Osteoblast (primary cell): ENCODE data around the gene SLC5A7. TPM values are rescaled to one million over a fixed set of nuclear protein-coding genes. Genes with fewer than 3 reads are reported as not detected.

Experiments
- DNase-seq: peaks from one replicate; pipeline ENCODE4 v3.0.0; 2011; ENCODE audit warnings: low spot score, mixed read lengths; ENCODE audit not compliant: insufficient read length; ENCODE audit errors: missing footprints
- H2AFZ ChIP-seq: 2 replicates; pipeline ENCODE4 v1.6.0; 2011; ENCODE audit warnings: mild to moderate bottlenecking, low read length
- H3K27ac ChIP-seq: 2 replicates; pipeline ENCODE4 v1.5.1; 2011; ENCODE audit warnings: mild to moderate bottlenecking, low read depth, low read length, moderate library complexity
- H3K27me3 ChIP-seq: 2 replicates; pipeline ENCODE4 v1.6.0; 2012; ENCODE audit warnings: mild to moderate bottlenecking, control low read depth, inconsistent platforms, low read length, moderate library complexity; ENCODE audit not compliant: insufficient read depth
- H3K36me3 ChIP-seq: 2 replicates; pipeline ENCODE4 v1.5.1; 2011; ENCODE audit warnings: mild to moderate bottlenecking, low read length, control low read depth, moderate library complexity; ENCODE audit not compliant: insufficient read depth
- H3K4me1 ChIP-seq: 2 replicates; pipeline ENCODE4 v1.5.1; 2011; ENCODE audit warnings: mild to moderate bottlenecking, low read length, control low read depth, moderate library complexity; ENCODE audit not compliant: insufficient read depth
- H3K4me2 ChIP-seq: 2 replicates; pipeline ENCODE4 v1.6.0; 2011; ENCODE audit warnings: mild to moderate bottlenecking, low read length; ENCODE audit not compliant: insufficient read depth
- H3K4me3 ChIP-seq: fragments of 200-600 bp; sonication (generic); 3 replicates; pipeline ENCODE4 v1.5.1; 2012; ENCODE audit warnings: mild to moderate bottlenecking, low read length, inconsistent platforms; ENCODE audit not compliant: insufficient read depth
- H3K79me2 ChIP-seq: 2 replicates; pipeline ENCODE4 v1.6.0; 2012; ENCODE audit warnings: mild to moderate bottlenecking, low read length, control low read depth, inconsistent platforms; ENCODE audit not compliant: insufficient read depth
- H3K9me3 ChIP-seq: 2 replicates; pipeline ENCODE4 v1.5.1; 2011; ENCODE audit warnings: low read depth, low read length, control low read depth
- H4K20me1 ChIP-seq: 2 replicates; pipeline ENCODE4 v1.6.0; 2012; ENCODE audit warnings: mild to moderate bottlenecking, low read length, control low read depth; ENCODE audit not compliant: insufficient read depth
- total RNA-seq: library from RNA; depleted of rRNA; stranded (reverse); fragments of >200 nt; gene quantifications from 2 replicates; pipeline ENCODE4 v1.2.3, GENCODE V29; 2012
- TF ChIP-seq, protein P1 (sequence below): IDR thresholded peaks from 2 replicates; pipeline ENCODE4 v1.5.1; 2011; ENCODE audit warnings: mild to moderate bottlenecking, low read depth, low read length, moderate library complexity; ENCODE audit errors: extremely low read depth

Gene SLC5A7
- total RNA-seq, 1 donor, result not detected

DNA sequence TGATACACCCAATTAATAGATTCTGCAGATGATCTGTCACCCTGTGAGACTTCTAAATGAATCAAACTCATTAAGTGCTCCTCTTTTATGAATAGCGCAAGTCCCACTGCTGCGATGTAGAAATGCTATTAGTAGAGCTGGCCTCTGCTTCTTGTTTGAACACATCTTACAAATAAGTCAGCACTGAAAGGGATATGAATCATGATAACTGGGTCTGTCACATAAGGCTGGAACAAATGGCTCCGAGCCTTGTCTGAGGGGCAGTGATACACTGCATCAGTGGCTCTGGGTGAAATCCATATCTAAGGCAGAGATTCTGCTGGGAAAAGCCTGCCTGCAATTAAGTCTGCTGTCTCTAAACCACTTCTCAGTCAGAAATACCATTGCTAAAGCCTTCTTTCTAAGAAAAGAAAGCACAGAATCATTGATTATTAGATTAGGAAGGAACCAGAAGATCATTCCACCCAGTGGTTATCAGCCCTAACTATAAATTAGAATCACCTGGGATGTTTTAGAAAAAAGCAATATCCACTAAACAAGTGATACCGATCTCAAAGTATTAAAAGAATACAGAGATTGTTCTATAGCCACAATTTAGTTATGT is 75.2 kb downstream of the SLC5A7 start:
- TF ChIP-seq, protein P1, sequence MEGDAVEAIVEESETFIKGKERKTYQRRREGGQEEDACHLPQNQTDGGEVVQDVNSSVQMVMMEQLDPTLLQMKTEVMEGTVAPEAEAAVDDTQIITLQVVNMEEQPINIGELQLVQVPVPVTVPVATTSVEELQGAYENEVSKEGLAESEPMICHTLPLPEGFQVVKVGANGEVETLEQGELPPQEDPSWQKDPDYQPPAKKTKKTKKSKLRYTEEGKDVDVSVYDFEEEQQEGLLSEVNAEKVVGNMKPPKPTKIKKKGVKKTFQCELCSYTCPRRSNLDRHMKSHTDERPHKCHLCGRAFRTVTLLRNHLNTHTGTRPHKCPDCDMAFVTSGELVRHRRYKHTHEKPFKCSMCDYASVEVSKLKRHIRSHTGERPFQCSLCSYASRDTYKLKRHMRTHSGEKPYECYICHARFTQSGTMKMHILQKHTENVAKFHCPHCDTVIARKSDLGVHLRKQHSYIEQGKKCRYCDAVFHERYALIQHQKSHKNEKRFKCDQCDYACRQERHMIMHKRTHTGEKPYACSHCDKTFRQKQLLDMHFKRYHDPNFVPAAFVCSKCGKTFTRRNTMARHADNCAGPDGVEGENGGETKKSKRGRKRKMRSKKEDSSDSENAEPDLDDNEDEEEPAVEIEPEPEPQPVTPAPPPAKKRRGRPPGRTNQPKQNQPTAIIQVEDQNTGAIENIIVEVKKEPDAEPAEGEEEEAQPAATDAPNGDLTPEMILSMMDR, result no peak
- Histone ChIP-seq H3K27ac (no peak overlapping the region), H3K9me3 (no peaks in the 10 kb centered on the region), H2AFZ (no peak overlapping the region), H4K20me1 (no peaks in the 10 kb centered on the region), H3K4me2 (no peak overlapping the region), H3K79me2 (no peaks in the 10 kb centered on the region), H3K27me3 (no peaks in the 10 kb centered on the region), H3K36me3 (no peaks in the 10 kb centered on the region), H3K4me3 (no peak overlapping the region), H3K4me1 (no peaks in the 10 kb centered on the region)
- no peak for DNase-seq

Other genes with a start within 250 kb of the SLC5A7 start
- gene RGPD4, start 159.6 kb upstream of the SLC5A7 start, total RNA-seq, result under 0.01 TPM in 1 of 2 replicates, not detected in the other